Measurements from ENCODE around the gene AIFM3. TPM values are rescaled to one million over a fixed set of nuclear protein-coding genes. Genes with fewer than 3 reads are reported as not detected.

AIFM3 gene, protein sequence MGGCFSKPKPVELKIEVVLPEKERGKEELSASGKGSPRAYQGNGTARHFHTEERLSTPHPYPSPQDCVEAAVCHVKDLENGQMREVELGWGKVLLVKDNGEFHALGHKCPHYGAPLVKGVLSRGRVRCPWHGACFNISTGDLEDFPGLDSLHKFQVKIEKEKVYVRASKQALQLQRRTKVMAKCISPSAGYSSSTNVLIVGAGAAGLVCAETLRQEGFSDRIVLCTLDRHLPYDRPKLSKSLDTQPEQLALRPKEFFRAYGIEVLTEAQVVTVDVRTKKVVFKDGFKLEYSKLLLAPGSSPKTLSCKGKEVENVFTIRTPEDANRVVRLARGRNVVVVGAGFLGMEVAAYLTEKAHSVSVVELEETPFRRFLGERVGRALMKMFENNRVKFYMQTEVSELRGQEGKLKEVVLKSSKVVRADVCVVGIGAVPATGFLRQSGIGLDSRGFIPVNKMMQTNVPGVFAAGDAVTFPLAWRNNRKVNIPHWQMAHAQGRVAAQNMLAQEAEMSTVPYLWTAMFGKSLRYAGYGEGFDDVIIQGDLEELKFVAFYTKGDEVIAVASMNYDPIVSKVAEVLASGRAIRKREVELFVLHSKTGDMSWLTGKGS
- 0.25 and 0.28 TPM in 2 replicates for polyA plus RNA-seq (2011; rRNA removed)
- 0.28 and 0.41 TPM in 2 replicates for polyA minus RNA-seq (2011; rRNA and poly(A)+ RNA removed)

DNA sequence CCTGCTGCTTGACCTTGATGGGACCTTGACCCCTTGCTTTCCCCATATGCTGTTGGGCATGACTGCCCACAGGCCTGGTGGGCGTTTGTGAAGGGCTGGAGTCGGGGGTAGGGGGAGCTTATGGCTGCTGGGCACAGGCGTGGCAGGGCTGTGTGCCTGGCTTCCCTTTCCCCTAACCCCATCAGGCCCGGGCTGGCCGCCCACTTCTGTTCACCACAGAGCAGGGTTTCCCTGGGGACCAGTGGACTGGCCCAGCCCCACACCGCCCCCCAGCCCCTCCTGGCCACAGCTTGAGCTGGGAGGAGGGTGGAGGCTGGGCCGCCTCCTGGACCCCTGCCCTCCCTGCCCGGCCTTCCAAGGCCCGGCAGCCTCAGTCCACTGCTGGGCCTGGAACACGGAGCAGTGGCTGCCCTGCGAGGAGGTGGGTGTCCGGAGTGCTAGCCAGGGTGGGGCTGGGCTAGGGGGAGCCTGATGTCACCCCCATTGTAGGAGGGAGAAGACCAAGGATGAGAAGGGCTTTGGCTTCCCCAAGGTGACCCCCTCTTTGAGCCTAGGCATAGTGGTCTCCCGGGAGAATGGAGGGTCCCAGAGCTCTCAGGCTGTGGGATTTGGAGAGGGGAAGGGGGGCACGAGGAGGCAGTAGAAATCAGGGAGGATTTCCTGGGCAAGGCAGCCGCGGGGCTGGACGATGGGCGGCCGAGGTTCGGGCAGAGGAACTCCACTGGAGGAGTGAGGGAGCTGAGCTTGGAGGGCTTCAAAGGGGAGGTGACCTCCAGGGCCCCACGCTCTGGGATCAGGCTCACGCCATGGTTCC, at the start of gene AIFM3:
TSS of gene AIFM3 (plus strand) at position 373 of the 814 bp plus-strand sequence. CDS start 690 bp downstream, outside the sequence.
- DNase-seq (ENCODE audit: low read depth) = no peak
- ChIA-PET CTCF (no interaction called here), POLR2A (no interaction called here)
- TF ChIP-seq, protein P1, sequence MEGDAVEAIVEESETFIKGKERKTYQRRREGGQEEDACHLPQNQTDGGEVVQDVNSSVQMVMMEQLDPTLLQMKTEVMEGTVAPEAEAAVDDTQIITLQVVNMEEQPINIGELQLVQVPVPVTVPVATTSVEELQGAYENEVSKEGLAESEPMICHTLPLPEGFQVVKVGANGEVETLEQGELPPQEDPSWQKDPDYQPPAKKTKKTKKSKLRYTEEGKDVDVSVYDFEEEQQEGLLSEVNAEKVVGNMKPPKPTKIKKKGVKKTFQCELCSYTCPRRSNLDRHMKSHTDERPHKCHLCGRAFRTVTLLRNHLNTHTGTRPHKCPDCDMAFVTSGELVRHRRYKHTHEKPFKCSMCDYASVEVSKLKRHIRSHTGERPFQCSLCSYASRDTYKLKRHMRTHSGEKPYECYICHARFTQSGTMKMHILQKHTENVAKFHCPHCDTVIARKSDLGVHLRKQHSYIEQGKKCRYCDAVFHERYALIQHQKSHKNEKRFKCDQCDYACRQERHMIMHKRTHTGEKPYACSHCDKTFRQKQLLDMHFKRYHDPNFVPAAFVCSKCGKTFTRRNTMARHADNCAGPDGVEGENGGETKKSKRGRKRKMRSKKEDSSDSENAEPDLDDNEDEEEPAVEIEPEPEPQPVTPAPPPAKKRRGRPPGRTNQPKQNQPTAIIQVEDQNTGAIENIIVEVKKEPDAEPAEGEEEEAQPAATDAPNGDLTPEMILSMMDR (IDR thresholded peaks at IDR 0.05; ENCODE audit: insufficient read depth, low read depth, low read length) = no peak
- H3K27me3 ChIP-seq (ENCODE audit: control insufficient read depth, insufficient read depth, low read length) = peaks cover 7% of the 10 kb centered on the region
- no peaks in the 10 kb centered on the region for H3K36me3 ChIP-seq (ENCODE audit: control insufficient read depth, insufficient read depth, low read length)
- H3K4me3 ChIP-seq (ENCODE audit: low read depth, low read length) = no peak within 1 kb of the TSS

DNA sequence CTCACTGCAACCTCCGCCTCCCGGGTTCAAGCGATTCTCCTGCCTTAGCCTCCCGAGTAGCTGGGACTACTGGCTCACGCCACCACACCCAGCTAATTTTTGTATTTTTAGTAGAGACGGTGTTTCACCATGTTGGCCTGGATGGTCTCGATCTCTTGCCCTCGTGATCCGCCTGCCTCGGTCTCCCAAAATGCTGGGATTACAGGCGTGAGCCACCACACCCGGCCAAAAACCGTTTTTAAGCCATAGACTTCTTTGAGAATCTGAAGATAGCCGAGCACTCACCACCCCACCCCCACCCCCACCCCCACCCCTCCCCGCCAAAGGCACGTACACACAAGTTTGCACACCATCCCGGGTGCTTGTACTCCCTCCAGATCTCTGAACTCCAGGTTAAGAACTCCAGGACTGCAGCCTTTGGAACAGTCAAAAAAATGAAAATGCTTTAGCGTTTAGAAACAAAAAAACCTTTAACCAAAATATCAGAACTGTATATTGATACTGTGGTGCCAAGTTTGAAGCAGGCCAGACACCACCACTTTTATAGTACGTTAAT, 48.3 kb upstream of the AIFM3 start:
- Histone ChIP-seq H3K36me3 (ENCODE audit: control insufficient read depth, insufficient read depth, low read length) (no peaks in the 10 kb centered on the region), H3K27me3 (ENCODE audit: control insufficient read depth, insufficient read depth, low read length) (no peaks in the 10 kb centered on the region), H3K4me3 (ENCODE audit: low read depth, low read length) (peak overlapping the region; percentile 97)
- TF ChIP-seq, protein P1 (IDR thresholded peaks at IDR 0.05; ENCODE audit: insufficient read depth, low read depth, low read length) = no peak
- ChIA-PET POLR2A (no interaction called here), CTCF (interaction anchor here (0.8 to 0.9 kb wide), 2 partner anchors 33 to 39 kb away, joined by 3 read pairs; no protein-coding TSS in a partner anchor)
- no peak for DNase-seq (ENCODE audit: low read depth)

DNA sequence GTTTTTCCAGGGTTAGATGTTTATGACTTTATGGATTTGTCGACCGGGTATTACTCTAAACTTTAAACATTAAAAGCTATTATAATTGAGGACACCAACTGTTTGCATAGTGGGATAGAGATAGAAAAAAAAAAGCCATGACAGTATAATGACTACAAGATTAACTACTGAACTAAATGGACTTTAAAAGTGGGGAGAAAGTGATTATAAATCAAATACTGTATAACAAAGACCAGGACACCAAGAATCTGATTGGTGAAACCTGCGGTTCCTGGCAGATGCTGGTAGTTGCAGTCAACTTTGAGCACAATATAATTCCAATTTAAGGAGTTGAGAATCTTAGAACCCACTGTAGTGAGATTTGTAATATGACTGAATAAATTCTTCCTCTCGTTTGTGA, 47.3 kb upstream of the AIFM3 start:
- Histone ChIP-seq H3K4me3 (ENCODE audit: low read depth, low read length) (peak overlapping the region; percentile 97), H3K36me3 (ENCODE audit: control insufficient read depth, insufficient read depth, low read length) (no peaks in the 10 kb centered on the region), H3K27me3 (ENCODE audit: control insufficient read depth, insufficient read depth, low read length) (no peaks in the 10 kb centered on the region)
- POLR2A ChIA-PET = no interaction called here
- CTCF ChIA-PET = no interaction called here
- no peak for DNase-seq (ENCODE audit: low read depth)
- TF ChIP-seq, protein P1 (IDR thresholded peaks at IDR 0.05; ENCODE audit: insufficient read depth, low read depth, low read length) = no peak

DNA sequence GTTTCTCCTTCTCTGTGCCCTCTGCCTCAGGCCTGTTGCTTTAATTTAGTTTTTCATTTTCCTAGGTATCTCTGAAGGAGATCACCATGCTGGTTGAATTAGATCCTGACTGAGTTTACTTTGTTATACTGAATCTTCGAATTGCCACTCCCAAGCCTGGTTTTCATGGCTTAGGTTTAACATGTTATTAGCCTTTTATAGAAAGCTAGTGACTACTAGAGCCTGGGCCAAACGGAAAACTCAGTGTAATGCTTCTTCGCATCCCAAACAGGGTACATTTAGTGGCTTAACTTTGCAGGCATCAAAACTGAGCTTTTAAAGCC, 46.2 kb upstream of the AIFM3 start:
- ChIA-PET POLR2A (no interaction called here), CTCF (interaction anchor here (0.9 to 1.4 kb wide), 3 partner anchors 17 to 35 kb away, joined by 3 to 4 read pairs (median 3); no protein-coding TSS in a partner anchor)
- Histone ChIP-seq H3K36me3 (ENCODE audit: control insufficient read depth, insufficient read depth, low read length) (no peaks in the 10 kb centered on the region), H3K4me3 (ENCODE audit: low read depth, low read length) (peak overlapping the region; percentile 97), H3K27me3 (ENCODE audit: control insufficient read depth, insufficient read depth, low read length) (no peaks in the 10 kb centered on the region)
- TF ChIP-seq, protein P1 (IDR thresholded peaks at IDR 0.05; ENCODE audit: insufficient read depth, low read depth, low read length) = no peak
- no peak for DNase-seq (ENCODE audit: low read depth)
